HepG2 (cell line): ENCODE measurements around the gene CAMK2G. TPM values are rescaled to one million over a fixed set of nuclear protein-coding genes. Genes with fewer than 3 reads are reported as not detected.

Experiments
- FOXK1 ChIP-seq: sonication (generic); formaldehyde crosslinking; IDR thresholded peaks from 2 replicates; pipeline ENCODE4 v1.4.0; 2020; ENCODE audit warnings: low read depth, missing genetic modification reagents, borderline replicate concordance
- MXI1 ChIP-seq: IDR thresholded peaks from 3 replicates; pipeline ENCODE4 v1.6.1; 2012; ENCODE audit warnings: low read depth, low read length, inconsistent platforms, borderline replicate concordance
- NFIB ChIP-seq: sonication (generic); formaldehyde crosslinking; IDR thresholded peaks from 2 replicates; pipeline ENCODE4 v1.9.0; 2021; ENCODE audit warnings: missing genetic modification reagents, mild to moderate bottlenecking, borderline replicate concordance
- TARDBP ChIP-seq: sonication (generic); formaldehyde crosslinking; IDR thresholded peaks from 2 replicates; pipeline ENCODE4 v1.8.0; 2022; ENCODE audit warnings: mild to moderate bottlenecking, missing genetic modification reagents
- TGIF2 ChIP-seq: IDR thresholded peaks from 2 replicates; pipeline ENCODE4 v1.6.1; 2016; ENCODE audit warnings: control low read depth, missing compliant biosample characterization
- ZNF772 ChIP-seq: sonication (generic); formaldehyde crosslinking; IDR thresholded peaks from 2 replicates; pipeline ENCODE4 v1.5.0; 2020; ENCODE audit warnings: mild to moderate bottlenecking, missing genetic modification reagents
- polyA plus RNA-seq, 8 experiments: library from polyadenylated mRNA; depleted of rRNA in 3 of 8; stranded (reverse) in 7 of 8; unstranded in 1 of 8; fragments of >200 nt; fragmentation: Illumina TruSeq in 4 of 8; extraction: Trizol in 4 of 8; gene quantifications; 2 replicates each; pipeline versions ENCODE4 v1.2.1 to v1.2.3, GENCODE V29; 2011 to 2016; ENCODE audit warnings: low read depth in 4 of 8, missing spikeins in 1 of 8, mixed read lengths in 1 of 8; ENCODE audit not compliant: insufficient read depth in 1 of 8
- total RNA-seq, 5 experiments: library from RNA; depleted of rRNA; stranded (reverse); fragments of >200 nt; fragmentation: Illumina TruSeq; extraction: Trizol; gene quantifications; 2 replicates each; pipeline ENCODE4 v1.2.3, GENCODE V29; 2016; ENCODE audit warnings: low read depth in 1 of 5
- TF ChIP-seq, protein P1 (sequence below): sonication (generic); formaldehyde crosslinking; IDR thresholded peaks from 2 replicates; pipeline ENCODE4 v1.5.0; 2020; ENCODE audit warnings: mild to moderate bottlenecking, missing genetic modification reagents, moderate library complexity
- TF ChIP-seq, protein P2 (sequence below): sonication (generic); formaldehyde crosslinking; IDR thresholded peaks from 2 replicates; pipeline ENCODE4 v1.8.0; 2023; ENCODE audit warnings: mild to moderate bottlenecking, missing genetic modification reagents
- TF ChIP-seq, protein P3 (sequence below), 2 experiments: sonication (generic) in 1 of 2; formaldehyde crosslinking in 1 of 2; IDR thresholded peaks; 2 replicates each; pipeline versions ENCODE4 v1.4.0 to v1.6.1; 2018 to 2020; ENCODE audit warnings: missing genetic modification reagents in 2 of 2, borderline replicate concordance in 1 of 2, low read depth in 1 of 2, mild to moderate bottlenecking in 1 of 2, missing biosample characterization in 1 of 2

The CAMK2G gene
- total and polyA plus RNA-seq, 2 of the 13 experiments (the other 11 are each of a cell fraction or from before 2014, with no cell fraction given), result 15.9 to 18.8 TPM

- TF ChIP-seq NFIB (CRISPR knock-in tag) (no peak), ZNF772 (0 out of 2 replicates have a peak, but pooled peaks have one; percentile 8), TGIF2 (CRISPR knock-in tag) (peak; percentile 69; the same call in 1 of the 2 replicates), TARDBP (CRISPR knock-in tag) (0 out of 2 replicates have a peak, but pooled peaks have one; percentile 28), MXI1 (peak; percentile 45; the same call in 1 of the 3 replicates), FOXK1 (CRISPR knock-in tag) (no peak)
- TF ChIP-seq, protein P1, sequence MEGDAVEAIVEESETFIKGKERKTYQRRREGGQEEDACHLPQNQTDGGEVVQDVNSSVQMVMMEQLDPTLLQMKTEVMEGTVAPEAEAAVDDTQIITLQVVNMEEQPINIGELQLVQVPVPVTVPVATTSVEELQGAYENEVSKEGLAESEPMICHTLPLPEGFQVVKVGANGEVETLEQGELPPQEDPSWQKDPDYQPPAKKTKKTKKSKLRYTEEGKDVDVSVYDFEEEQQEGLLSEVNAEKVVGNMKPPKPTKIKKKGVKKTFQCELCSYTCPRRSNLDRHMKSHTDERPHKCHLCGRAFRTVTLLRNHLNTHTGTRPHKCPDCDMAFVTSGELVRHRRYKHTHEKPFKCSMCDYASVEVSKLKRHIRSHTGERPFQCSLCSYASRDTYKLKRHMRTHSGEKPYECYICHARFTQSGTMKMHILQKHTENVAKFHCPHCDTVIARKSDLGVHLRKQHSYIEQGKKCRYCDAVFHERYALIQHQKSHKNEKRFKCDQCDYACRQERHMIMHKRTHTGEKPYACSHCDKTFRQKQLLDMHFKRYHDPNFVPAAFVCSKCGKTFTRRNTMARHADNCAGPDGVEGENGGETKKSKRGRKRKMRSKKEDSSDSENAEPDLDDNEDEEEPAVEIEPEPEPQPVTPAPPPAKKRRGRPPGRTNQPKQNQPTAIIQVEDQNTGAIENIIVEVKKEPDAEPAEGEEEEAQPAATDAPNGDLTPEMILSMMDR (CRISPR knock-in tag), result peak; percentile 17; the same call in 1 of the 2 replicates
- TF ChIP-seq, protein P2, sequence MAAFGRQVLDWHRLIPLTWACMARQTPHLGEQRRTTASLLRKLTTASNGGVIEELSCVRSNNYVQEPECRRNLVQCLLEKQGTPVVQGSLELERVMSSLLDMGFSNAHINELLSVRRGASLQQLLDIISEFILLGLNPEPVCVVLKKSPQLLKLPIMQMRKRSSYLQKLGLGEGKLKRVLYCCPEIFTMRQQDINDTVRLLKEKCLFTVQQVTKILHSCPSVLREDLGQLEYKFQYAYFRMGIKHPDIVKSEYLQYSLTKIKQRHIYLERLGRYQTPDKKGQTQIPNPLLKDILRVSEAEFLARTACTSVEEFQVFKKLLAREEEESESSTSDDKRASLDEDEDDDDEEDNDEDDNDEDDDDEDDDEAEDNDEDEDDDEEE (CRISPR knock-in tag), result 0 out of 2 replicates have a peak, but pooled peaks have one; percentile 43
- TF ChIP-seq, protein P3, sequence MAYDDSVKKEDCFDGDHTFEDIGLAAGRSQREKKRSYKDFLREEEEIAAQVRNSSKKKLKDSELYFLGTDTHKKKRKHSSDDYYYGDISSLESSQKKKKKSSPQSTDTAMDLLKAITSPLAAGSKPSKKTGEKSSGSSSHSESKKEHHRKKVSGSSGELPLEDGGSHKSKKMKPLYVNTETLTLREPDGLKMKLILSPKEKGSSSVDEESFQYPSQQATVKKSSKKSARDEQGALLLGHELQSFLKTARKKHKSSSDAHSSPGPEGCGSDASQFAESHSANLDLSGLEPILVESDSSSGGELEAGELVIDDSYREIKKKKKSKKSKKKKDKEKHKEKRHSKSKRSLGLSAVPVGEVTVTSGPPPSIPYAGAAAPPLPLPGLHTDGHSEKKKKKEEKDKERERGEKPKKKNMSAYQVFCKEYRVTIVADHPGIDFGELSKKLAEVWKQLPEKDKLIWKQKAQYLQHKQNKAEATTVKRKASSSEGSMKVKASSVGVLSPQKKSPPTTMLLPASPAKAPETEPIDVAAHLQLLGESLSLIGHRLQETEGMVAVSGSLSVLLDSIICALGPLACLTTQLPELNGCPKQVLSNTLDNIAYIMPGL (CRISPR knock-in tag; IDR thresholded peaks at IDR 0.05; ENCODE audit: borderline replicate concordance in 1 of 2, low read depth in 1 of 2), result 0 out of 4 replicates have a peak, but pooled peaks of 1 of the 2 experiments have one; percentile 15
These were observed 87.9 kb downstream of the CAMK2G start (continued) for GRCh38 chr10:73786512-73786885.
